Fibroblast of skin of scalp (primary cell): ENCODE results near the gene SIRT6.
"Not testable (repeated sequence)": the region's sequence is repeated elsewhere in the genome, so short reads cannot be mapped to it uniquely, and the experiment has no call there.

Experiments
- DNase-seq: peaks from one replicate; pipeline ENCODE4 v3.0.0-alpha.2; 2013

The SIRT6 gene

DNA sequence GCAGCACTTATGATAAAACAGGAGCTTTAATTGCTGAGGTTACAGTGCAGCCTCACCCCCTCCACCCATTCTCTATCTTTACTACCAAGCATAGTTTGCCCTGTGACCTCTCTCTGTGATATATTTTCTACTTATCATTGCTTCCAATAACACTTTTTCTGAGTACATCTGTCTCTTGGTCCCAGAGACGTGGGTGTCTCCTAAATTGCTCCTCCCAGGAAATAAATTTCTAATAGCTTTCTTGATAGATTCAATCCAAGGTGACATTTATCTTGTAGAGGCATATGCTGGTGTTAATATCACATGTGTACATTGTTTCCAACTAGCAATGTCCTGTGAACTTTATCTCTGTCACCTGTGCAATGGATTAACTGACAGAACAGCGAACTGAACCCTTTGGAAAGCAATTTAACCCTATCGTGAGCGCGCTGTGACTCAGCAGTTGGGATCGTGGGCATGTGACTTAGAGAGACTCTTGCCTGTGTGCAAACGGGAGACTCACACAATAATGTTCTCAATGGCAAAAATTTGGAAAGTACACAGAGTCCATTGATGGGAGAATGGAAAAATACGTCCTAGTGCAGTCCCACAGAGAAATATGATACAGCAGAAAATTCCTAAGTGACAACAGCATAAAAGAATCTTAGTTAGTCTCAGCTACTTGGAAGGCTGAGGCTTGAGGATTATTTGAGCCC lies 51.5 kb downstream of the SIRT6 start:
- peak; percentile 83 for DNase-seq

- DNase-seq: not testable (repeated sequence)
Measured at GRCh38 chr19:4129050-4129449, 53.3 kb downstream of the SIRT6 start.

DNA sequence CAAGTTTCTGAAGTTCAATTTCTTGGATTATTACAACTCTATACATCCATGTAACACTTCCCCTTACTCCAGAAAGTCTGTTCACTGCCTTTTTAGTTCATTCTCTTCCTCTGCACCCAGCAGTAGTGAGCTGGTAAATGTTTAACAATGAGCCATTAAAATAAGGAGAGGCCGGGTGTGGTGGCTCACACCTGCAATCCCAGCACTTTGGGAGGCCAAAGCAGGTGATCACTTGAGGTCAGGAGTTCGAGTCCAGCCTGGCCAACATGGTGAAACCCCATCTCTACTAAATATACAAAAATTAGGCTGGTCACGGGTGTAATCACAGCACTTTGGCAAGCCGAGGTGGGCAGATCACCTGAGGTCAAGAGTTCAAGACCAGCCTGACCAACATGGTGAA lies 55.0 kb downstream of the SIRT6 start:
- DNase-seq: not testable (repeated sequence)

GRCh38 chr19:4124638-4125037 lies 57.7 kb downstream of the SIRT6 start:
- DNase-seq: no peak
